Measurements from ENCODE around the gene LRMDA. TPM values are rescaled to one million over a fixed set of nuclear protein-coding genes. Genes with fewer than 3 reads are reported as not detected.
A peak's percentile ranks its signal among the peaks of the same experiment; 100 is the strongest.

LRMDA gene
- total and polyA plus RNA-seq, 2 of the 13 experiments (the other 11 are each of a cell fraction or from before 2014, with no cell fraction given), result 13.4 to 22.0 TPM

- Histone ChIP-seq H3K9ac (ENCODE audit: insufficient read depth, low read depth, low read length) (no peak overlapping the region), H3K79me2 (ENCODE audit: insufficient read depth, low read length) (peaks cover 34% of the 10 kb centered on the region), H3K4me2 (ENCODE audit: low read depth, low read length) (no peak overlapping the region), H3K36me3 (replicated peaks in 1 of 2; ENCODE audit: control insufficient read depth in 1 of 2, insufficient read depth in 2 of 2, low read length in 2 of 2) (peaks cover 5 to 21% of the 10 kb centered on the region in 2 experiments; a peak in 2 of 5 replicates), H4K20me1 (ENCODE audit: insufficient read depth, low read length) (peaks cover 28% of the 10 kb centered on the region; the same call in 1 of the 2 replicates), H3K4me3 (replicated peaks in 1 of 3; ENCODE audit: insufficient read depth in 1 of 3, low read depth in 2 of 3, low read length in 3 of 3) (no peak overlapping the region), H3K4me1 (ENCODE audit: insufficient read depth, low read length) (peaks cover 15% of the 10 kb centered on the region), H3K9me3 (ENCODE audit: low read length) (no peaks in the 10 kb centered on the region), H3K27me3 (ENCODE audit: control insufficient read depth in 1 of 2, insufficient read depth in 2 of 2, low read length in 2 of 2) (no peaks in the 10 kb centered on the region; a peak in 1 of 5 replicates), H2AFZ (ENCODE audit: low read length) (no peak overlapping the region), H3K27ac (ENCODE audit: extremely low read length, insufficient read depth, low read length) (no peak overlapping the region)
- FAIRE-seq (no peak), DNase-seq (ENCODE audit: low spot score) (no peak), ATAC-seq (no peak)
- in situ Hi-C loops (cut with HindIII; ENCODE audit: extremely low pct_ligation_motif_present, low pct_unique_long_range_greater_than_20kb) (loop anchor here (10.0 kb wide), 1 partner anchor 638 kb away; no protein-coding TSS in a partner anchor), intact Hi-C loops (cut with micrococcal nuclease; ENCODE audit: unreplicated experiment) (no loop called here)
- no TSS peak for BruUV-seq (replicated peaks)
- ChIA-PET POLR2A (no interaction called here), CTCF (ENCODE audit: low intra/inter-chr PET ratio, low total read pairs) (no interaction called here)
- 99% methylated on average over 61 of the region's 71 CpGs for WGBS (ENCODE audit: low lambda C conversion rate)
- TF ChIP-seq GLI4 (CRISPR knock-in tag; IDR thresholded peaks at IDR 0.05; ENCODE audit: borderline replicate concordance) (no peak), KDM5A (IDR thresholded peaks at IDR 0.05; ENCODE audit: borderline replicate concordance, low read length) (no peak), KAT7 (CRISPR knock-in tag; IDR thresholded peaks at IDR 0.05; ENCODE audit: borderline replicate concordance) (no peak), CCDC6 (CRISPR knock-in tag; IDR thresholded peaks at IDR 0.05) (no peak), POLR2G (IDR thresholded peaks at IDR 0.05; ENCODE audit: low read depth, low read length) (peak; percentile 66), HNRNPLL (IDR thresholded peaks at IDR 0.05; ENCODE audit: low read depth, low read length, poor library complexity, severe bottlenecking) (no peak), PTBP1 (IDR thresholded peaks at IDR 0.05; ENCODE audit: low read depth, low read length, poor library complexity, severe bottlenecking) (peak; percentile 59), SRSF4 (IDR thresholded peaks at IDR 0.05; ENCODE audit: low read depth, low read length, poor library complexity, severe bottlenecking) (peak; percentile 81), AGO2 (optimal IDR thresholded peaks at IDR 0.05; ENCODE audit: low read depth, low read length) (peak; percentile 98), CHD2 (IDR thresholded peaks at IDR 0.05; ENCODE audit: low read depth, low read length) (no peak), ZNF337 (CRISPR knock-in tag; IDR thresholded peaks at IDR 0.05; ENCODE audit: borderline replicate concordance, low read depth) (no peak), ATRX (CRISPR knock-in tag; IDR thresholded peaks at IDR 0.05; ENCODE audit: borderline replicate concordance) (no peak), FOXO1 (CRISPR knock-in tag; IDR thresholded peaks at IDR 0.05) (no peak)
- TF ChIP-seq, protein P1, sequence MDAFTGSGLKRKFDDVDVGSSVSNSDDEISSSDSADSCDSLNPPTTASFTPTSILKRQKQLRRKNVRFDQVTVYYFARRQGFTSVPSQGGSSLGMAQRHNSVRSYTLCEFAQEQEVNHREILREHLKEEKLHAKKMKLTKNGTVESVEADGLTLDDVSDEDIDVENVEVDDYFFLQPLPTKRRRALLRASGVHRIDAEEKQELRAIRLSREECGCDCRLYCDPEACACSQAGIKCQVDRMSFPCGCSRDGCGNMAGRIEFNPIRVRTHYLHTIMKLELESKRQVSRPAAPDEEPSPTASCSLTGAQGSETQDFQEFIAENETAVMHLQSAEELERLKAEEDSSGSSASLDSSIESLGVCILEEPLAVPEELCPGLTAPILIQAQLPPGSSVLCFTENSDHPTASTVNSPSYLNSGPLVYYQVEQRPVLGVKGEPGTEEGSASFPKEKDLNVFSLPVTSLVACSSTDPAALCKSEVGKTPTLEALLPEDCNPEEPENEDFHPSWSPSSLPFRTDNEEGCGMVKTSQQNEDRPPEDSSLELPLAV (CRISPR knock-in tag; conservative IDR thresholded peaks at IDR 0.05; ENCODE audit: low read depth), result no peak
- TF ChIP-seq, protein P2, sequence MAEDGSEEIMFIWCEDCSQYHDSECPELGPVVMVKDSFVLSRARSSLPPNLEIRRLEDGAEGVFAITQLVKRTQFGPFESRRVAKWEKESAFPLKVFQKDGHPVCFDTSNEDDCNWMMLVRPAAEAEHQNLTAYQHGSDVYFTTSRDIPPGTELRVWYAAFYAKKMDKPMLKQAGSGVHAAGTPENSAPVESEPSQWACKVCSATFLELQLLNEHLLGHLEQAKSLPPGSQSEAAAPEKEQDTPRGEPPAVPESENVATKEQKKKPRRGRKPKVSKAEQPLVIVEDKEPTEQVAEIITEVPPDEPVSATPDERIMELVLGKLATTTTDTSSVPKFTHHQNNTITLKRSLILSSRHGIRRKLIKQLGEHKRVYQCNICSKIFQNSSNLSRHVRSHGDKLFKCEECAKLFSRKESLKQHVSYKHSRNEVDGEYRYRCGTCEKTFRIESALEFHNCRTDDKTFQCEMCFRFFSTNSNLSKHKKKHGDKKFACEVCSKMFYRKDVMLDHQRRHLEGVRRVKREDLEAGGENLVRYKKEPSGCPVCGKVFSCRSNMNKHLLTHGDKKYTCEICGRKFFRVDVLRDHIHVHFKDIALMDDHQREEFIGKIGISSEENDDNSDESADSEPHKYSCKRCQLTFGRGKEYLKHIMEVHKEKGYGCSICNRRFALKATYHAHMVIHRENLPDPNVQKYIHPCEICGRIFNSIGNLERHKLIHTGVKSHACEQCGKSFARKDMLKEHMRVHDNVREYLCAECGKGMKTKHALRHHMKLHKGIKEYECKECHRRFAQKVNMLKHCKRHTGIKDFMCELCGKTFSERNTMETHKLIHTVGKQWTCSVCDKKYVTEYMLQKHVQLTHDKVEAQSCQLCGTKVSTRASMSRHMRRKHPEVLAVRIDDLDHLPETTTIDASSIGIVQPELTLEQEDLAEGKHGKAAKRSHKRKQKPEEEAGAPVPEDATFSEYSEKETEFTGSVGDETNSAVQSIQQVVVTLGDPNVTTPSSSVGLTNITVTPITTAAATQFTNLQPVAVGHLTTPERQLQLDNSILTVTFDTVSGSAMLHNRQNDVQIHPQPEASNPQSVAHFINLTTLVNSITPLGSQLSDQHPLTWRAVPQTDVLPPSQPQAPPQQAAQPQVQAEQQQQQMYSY (CRISPR knock-in tag; IDR thresholded peaks at IDR 0.05), result no peak
- TF ChIP-seq, protein P3, sequence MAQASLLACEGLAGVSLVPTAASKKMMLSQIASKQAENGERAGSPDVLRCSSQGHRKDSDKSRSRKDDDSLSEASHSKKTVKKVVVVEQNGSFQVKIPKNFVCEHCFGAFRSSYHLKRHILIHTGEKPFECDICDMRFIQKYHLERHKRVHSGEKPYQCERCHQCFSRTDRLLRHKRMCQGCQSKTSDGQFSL (CRISPR knock-in tag; IDR thresholded peaks at IDR 0.05), result no peak
Observed at GRCh38 chr10:75396631-75397495, 34.6 kb upstream of the LRMDA start.

All from HepG2 (cell line).